H1 (cell line): ENCODE results near the gene MPRIP. TPM values are rescaled to one million over a fixed set of nuclear protein-coding genes. Genes with fewer than 3 reads are reported as not detected.

Experiments
- CTCF ChIA-PET: fragments of 300-600 bp; sonication (Branson Sonifier 250); formaldehyde crosslinking; loops from one replicate; lab custom pipeline; 2021; ENCODE audit not compliant: partially characterized antibody; lab: Charles Lee
- POLR2A ChIA-PET: fragments of 300-600 bp; sonication (Branson Sonifier 250); formaldehyde crosslinking; loops from one replicate; lab custom pipeline; 2021; ENCODE audit warnings: inconsistent platforms; ENCODE audit not compliant: partially characterized antibody; lab: Charles Lee
- DNase-seq, 2 experiments: peaks; one replicate each; pipeline versions ENCODE4 v3.0.0 to v3.0.0-alpha.2; 2010 to 2022; ENCODE audit warnings: low spot score in 2 of 2, low read depth in 1 of 2, mixed read lengths in 1 of 2
- FAIRE-seq: peaks from 2 replicates; lab custom pipeline; 2011; peaks lifted over from hg19 to GRCh38; lab: Jason Lieb, UNC
- H2AFZ ChIP-seq: 2 replicates; pipeline ENCODE4 v1.8.1; 2012; ENCODE audit warnings: low read length, inconsistent platforms
- H2AK5ac ChIP-seq: 2 replicates; pipeline ENCODE4 v1.6.1; 2013; ENCODE audit warnings: low read depth, low read length
- H2BK120ac ChIP-seq: replicated peaks from 2 replicates; pipeline ENCODE3; 2013; ENCODE audit warnings: low read depth, low read length, inconsistent platforms
- H2BK12ac ChIP-seq: 2 replicates; pipeline ENCODE4 v1.6.1; 2013; ENCODE audit warnings: low read depth, low read length
- H2BK15ac ChIP-seq: 2 replicates; pipeline ENCODE4 v1.6.1; 2013; ENCODE audit warnings: low read length
- H2BK20ac ChIP-seq: 2 replicates; pipeline ENCODE4 v1.6.1; 2013; ENCODE audit warnings: low read length
- H2BK5ac ChIP-seq: 2 replicates; pipeline ENCODE4 v1.6.1; 2013; ENCODE audit warnings: low read depth, low read length
- H3K14ac ChIP-seq: 2 replicates; pipeline ENCODE4 v1.6.1; 2013; ENCODE audit warnings: inconsistent platforms; ENCODE audit not compliant: insufficient read length
- H3K18ac ChIP-seq: 2 replicates; pipeline ENCODE4 v1.6.1; 2013; ENCODE audit warnings: low read length; ENCODE audit errors: extremely low read depth
- H3K23ac ChIP-seq: 2 replicates; pipeline ENCODE4 v1.6.1; 2013; ENCODE audit warnings: inconsistent platforms; ENCODE audit not compliant: insufficient read length
- H3K23me2 ChIP-seq: 2 replicates; pipeline ENCODE4 v1.6.1; 2013; ENCODE audit warnings: low read depth, low read length
- H3K27ac ChIP-seq: 2 replicates; pipeline ENCODE4 v1.6.1; 2011; ENCODE audit warnings: low read depth, low read length, inconsistent platforms
- H3K27me3 ChIP-seq, 4 experiments: replicated peaks in 1 of 4; 1 replicate in 1 of 4; 2 replicates in 3 of 4; pipeline versions ENCODE4 v1.6.1 to v1.8.1; 2011 to 2013; ENCODE audit warnings: low read length in 3 of 4, mild to moderate bottlenecking in 3 of 4, inconsistent platforms in 2 of 4, mixed read lengths in 2 of 4, moderate library complexity in 1 of 4; ENCODE audit not compliant: control insufficient read depth in 3 of 4, insufficient read depth in 3 of 4; ENCODE audit errors: extremely low read depth in 1 of 4
- H3K36me3 ChIP-seq, 4 experiments: 2 replicates each; pipeline versions ENCODE4 v1.6.1 to v1.8.1; 2011 to 2013; ENCODE audit warnings: mild to moderate bottlenecking in 4 of 4, low read length in 3 of 4, moderate library complexity in 2 of 4, control low read depth in 1 of 4, inconsistent platforms in 1 of 4; ENCODE audit not compliant: insufficient read depth in 4 of 4, control insufficient read depth in 2 of 4
- H3K4ac ChIP-seq: replicated peaks from 2 replicates; pipeline ENCODE3; 2013; ENCODE audit warnings: low read length, low read depth, mixed read lengths, inconsistent platforms; ENCODE audit not compliant: insufficient read length
- H3K4me1 ChIP-seq, 4 experiments: replicated peaks in 1 of 4; 1 replicate in 1 of 4; 2 replicates in 3 of 4; pipeline versions ENCODE4 v1.6.1 to v1.8.1; 2011 to 2013; ENCODE audit warnings: low read length in 3 of 4, inconsistent platforms in 2 of 4, mixed read lengths in 1 of 4; ENCODE audit not compliant: insufficient read depth in 4 of 4, control insufficient read depth in 3 of 4
- H3K4me2 ChIP-seq, 2 experiments: 2 replicates each; pipeline versions ENCODE4 v1.6.1 to v1.8.1; 2011 to 2013; ENCODE audit warnings: low read depth in 2 of 2, low read length in 2 of 2, control low read depth in 1 of 2, inconsistent platforms in 1 of 2, mild to moderate bottlenecking in 1 of 2; ENCODE audit not compliant: insufficient read depth in 1 of 2
- H3K4me3 ChIP-seq, 4 experiments: fragments of 200-600, 300-600 bp in 1 of 4; sonication (generic), shearing (Covaris generic), sonication (Bioruptor Twin) in 1 of 4; 2 replicates each; pipeline versions ENCODE4 v1.5.1 to v1.8.1; 2011 to 2016; ENCODE audit warnings: low read length in 4 of 4, low read depth in 3 of 4, control low read depth in 2 of 4, inconsistent platforms in 2 of 4, mild to moderate bottlenecking in 2 of 4, mixed read lengths in 1 of 4, moderate library complexity in 1 of 4; ENCODE audit not compliant: insufficient read depth in 2 of 4; ENCODE audit errors: extremely low read depth in 1 of 4
- H3K56ac ChIP-seq: replicated peaks from 2 replicates; pipeline ENCODE3; 2013; ENCODE audit warnings: low read depth, mild to moderate bottlenecking, mixed read lengths, low read length, inconsistent platforms; ENCODE audit not compliant: insufficient read length
- H3K79me1 ChIP-seq: 2 replicates; pipeline ENCODE4 v1.6.1; 2013; ENCODE audit warnings: low read depth, low read length, control low read depth
- H3K79me2 ChIP-seq, 2 experiments: 2 replicates each; pipeline versions ENCODE4 v1.6.1 to v1.8.1; 2012 to 2013; ENCODE audit warnings: low read length in 2 of 2, mild to moderate bottlenecking in 2 of 2, inconsistent platforms in 1 of 2; ENCODE audit not compliant: insufficient read depth in 2 of 2, control insufficient read depth in 1 of 2
- H3K9ac ChIP-seq, 4 experiments: replicated peaks in 1 of 4; 1 replicate in 1 of 4; 2 replicates in 3 of 4; pipeline versions ENCODE4 v1.6.1 to v1.8.1; 2011 to 2013; ENCODE audit warnings: low read depth in 3 of 4, low read length in 3 of 4, control low read depth in 2 of 4, mild to moderate bottlenecking in 2 of 4, moderate library complexity in 2 of 4, inconsistent platforms in 1 of 4; ENCODE audit errors: extremely low read depth in 1 of 4
- H3K9me3 ChIP-seq, 2 experiments: 2 replicates each; pipeline versions ENCODE4 v1.6.1 to v1.8.1; 2012 to 2013; ENCODE audit warnings: mild to moderate bottlenecking in 2 of 2, moderate library complexity in 2 of 2, control low read depth in 1 of 2, inconsistent platforms in 1 of 2, low read depth in 1 of 2, low read length in 1 of 2, mixed read lengths in 1 of 2; ENCODE audit not compliant: insufficient read depth in 2 of 2
- H4K20me1 ChIP-seq, 2 experiments: replicated peaks in 1 of 2; 2 replicates each; pipeline versions ENCODE3 to v1.8.1; 2011 to 2013; ENCODE audit warnings: inconsistent platforms in 2 of 2, low read length in 2 of 2, mild to moderate bottlenecking in 1 of 2; ENCODE audit not compliant: insufficient read depth in 2 of 2, control insufficient read depth in 1 of 2
- H4K5ac ChIP-seq: 2 replicates; pipeline ENCODE4 v1.6.1; 2013; ENCODE audit warnings: low read length, low read depth, mixed read lengths, inconsistent platforms; ENCODE audit not compliant: insufficient read length
- H4K8ac ChIP-seq: 2 replicates; pipeline ENCODE4 v1.8.0; 2013; ENCODE audit warnings: mild to moderate bottlenecking, moderate library complexity, low read length, inconsistent platforms; ENCODE audit not compliant: insufficient read depth; ENCODE audit errors: extremely low read depth
- H4K91ac ChIP-seq: replicated peaks from 2 replicates; pipeline ENCODE3; 2013; ENCODE audit warnings: low read length, mixed read lengths, inconsistent platforms; ENCODE audit not compliant: insufficient read length
- GTF2F1 ChIP-seq: IDR thresholded peaks from 2 replicates; pipeline ENCODE4 v1.6.1; 2012; ENCODE audit warnings: low read depth, low read length, improper control_type of control experiment, borderline replicate concordance
- RAD21 ChIP-seq, 2 experiments: IDR thresholded peaks in 1 of 2; conservative IDR thresholded peaks in 1 of 2; 2 replicates each; pipeline ENCODE4 v1.6.1; 2011; ENCODE audit warnings: low read depth in 2 of 2, low read length in 2 of 2, improper control_type of control experiment in 1 of 2, inconsistent platforms in 1 of 2, mild to moderate bottlenecking in 1 of 2, moderate library complexity in 1 of 2
- TAF7 ChIP-seq: optimal IDR thresholded peaks from 2 replicates; pipeline ENCODE3; 2011; ENCODE audit warnings: low read depth, mild to moderate bottlenecking, inconsistent platforms, low read length, moderate library complexity, borderline replicate concordance
- WGBS, 2 experiments: shearing (Covaris generic) in 1 of 2; methylation state at CpG; one replicate each; pipeline versions ENCODE4 v1.1.6 to v1.1.7; 2013 to 2015; ENCODE audit warnings: low lambda C conversion rate in 2 of 2, mixed read lengths in 2 of 2, inconsistent platforms in 1 of 2, low coverage in 1 of 2, missing lambda C conversion rate in 1 of 2; ENCODE audit not compliant: insufficient replicate concordance in 2 of 2, insufficient coverage in 1 of 2, insufficient read length in 1 of 2; ENCODE audit errors: extremely low coverage in 1 of 2, missing lambda C conversion rate in 1 of 2; 5-methylcytosine and 5-hydroxymethylcytosine counted together
- polyA plus RNA-seq, 7 experiments: library from polyadenylated mRNA; depleted of rRNA in 3 of 7; stranded (reverse) in 5 of 7; unstranded in 2 of 7; fragments of >200 nt in 5 of 7; fragments of 200-250 nt in 2 of 7; gene quantifications; 1 replicate in 5 of 7; 2 replicates in 1 of 7; 4 replicates in 1 of 7; pipeline versions ENCODE4 v1.2.1 to v1.2.3, GENCODE V29; 2011 to 2013; ENCODE audit warnings: missing spikeins in 2 of 7, mixed read lengths in 2 of 7
- total RNA-seq: library from RNA; stranded (reverse); fragmentation: NEBNext Ultra II Directional; extraction: Animal tissue kit (Norgen Biotek cat#: 25700); gene quantifications from 2 replicates; pipeline ENCODE4 v1.2.1, GENCODE V29; 2021

Gene MPRIP
- total and polyA plus RNA-seq, 2 of the 8 experiments (the other 6 are each of a cell fraction or from before 2014, with no cell fraction given): 48.6 to 146 TPM

DNA sequence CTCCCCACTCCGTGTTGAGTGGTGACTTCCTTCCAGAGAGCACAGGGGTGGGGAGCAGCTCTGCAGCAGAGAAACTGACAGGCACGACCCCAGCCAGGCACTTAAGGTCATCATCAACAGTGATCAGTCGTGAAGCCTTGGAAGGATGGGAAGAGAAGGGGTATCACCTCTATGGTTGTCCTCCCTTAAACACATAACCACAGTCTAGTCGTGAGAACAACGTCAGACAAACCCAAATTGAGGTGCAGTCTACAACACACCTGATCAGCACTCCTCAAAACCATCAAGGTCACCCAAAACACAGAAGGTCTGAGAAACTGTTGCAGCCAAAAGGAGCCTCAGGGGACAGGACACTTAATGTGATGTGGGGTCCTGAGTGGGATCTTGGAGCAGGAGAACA lies 68.3 kb downstream of the MPRIP start:
- Histone ChIP-seq H3K4ac (no peak overlapping the region), H2BK15ac (no peak overlapping the region), H3K18ac (no peak overlapping the region), H2BK5ac (no peak overlapping the region), H2BK120ac (no peak overlapping the region), H3K14ac (no peak overlapping the region), H4K20me1 (peaks cover 0 to 7% of the 10 kb centered on the region in 2 experiments), H3K4me2 (no peak overlapping the region), H3K36me3 (no peaks in the 10 kb centered on the region), H2AFZ (no peak overlapping the region), H2BK12ac (no peak overlapping the region), H3K9ac (no peak overlapping the region), H3K4me3 (no peak overlapping the region), H4K91ac (no peak overlapping the region), H3K4me1 (peaks cover 0 to 8% (median 4%) of the 10 kb centered on the region in 4 experiments; a peak in 4 of 7 replicates), H2BK20ac (no peak overlapping the region), H3K23me2 (no peaks in the 10 kb centered on the region), H4K5ac (no peak overlapping the region), H3K27me3 (no peaks in the 10 kb centered on the region), H3K9me3 (no peaks in the 10 kb centered on the region), H3K56ac (no peak overlapping the region), H3K27ac (no peak overlapping the region), H2AK5ac (0 out of 2 replicates have a peak overlapping the region, but pooled peaks have one; percentile 70), H3K79me1 (peaks cover 17% of the 10 kb centered on the region; the same call in 1 of the 2 replicates), H3K23ac (no peak overlapping the region), H4K8ac (no peak overlapping the region; the same call in 1 of the 2 replicates), H3K79me2 (peaks cover 0 to 20% of the 10 kb centered on the region in 2 experiments; a peak in 1 of 4 replicates)
- DNase-seq: no peak
- ChIA-PET CTCF (interaction anchor here (1.4 to 3.9 kb wide), 4 partner anchors 10 to 31 kb away, joined by 3 to 23 read pairs (median 12); no protein-coding TSS in a partner anchor), POLR2A (interaction anchor here (0.5 kb wide), 1 partner anchor 17 kb away, joined by 3 read pairs; no protein-coding TSS in a partner anchor)
- TF ChIP-seq TAF7 (no peak), GTF2F1 (no peak), RAD21 (IDR thresholded peaks at IDR 0.05 in 1 of 2, conservative IDR thresholded peaks at IDR 0.05 in 1 of 2; ENCODE audit: low read depth in 2 of 2, low read length in 2 of 2) (no peak)
- WGBS, 2 experiments: 88% methylated on average over 4 of the region's 5 CpGs; no CpG with 5 or more reads in 1 of the 2 experiments
- FAIRE-seq: no peak
